Keratinocyte (primary cell): ENCODE data around the gene RILPL2.

Experiments
- CTCF ChIP-seq, 3 experiments: IDR thresholded peaks in 1 of 3; conservative IDR thresholded peaks in 1 of 3; optimal IDR thresholded peaks in 1 of 3; 2 replicates in 2 of 3; 3 replicates in 1 of 3; pipeline versions ENCODE3 to v1.5.1; 2011; ENCODE audit warnings: low read length in 3 of 3, mild to moderate bottlenecking in 3 of 3, moderate library complexity in 2 of 3, control low read depth in 1 of 3, inconsistent platforms in 1 of 3; ENCODE audit not compliant: insufficient read depth in 2 of 3; ENCODE audit errors: extremely low read depth in 1 of 3
- EZH2 ChIP-seq: IDR thresholded peaks from one replicate; pipeline ENCODE4 v1.6.1; 2012; ENCODE audit warnings: inconsistent platforms, mild to moderate bottlenecking, low read length, moderate library complexity

DNA sequence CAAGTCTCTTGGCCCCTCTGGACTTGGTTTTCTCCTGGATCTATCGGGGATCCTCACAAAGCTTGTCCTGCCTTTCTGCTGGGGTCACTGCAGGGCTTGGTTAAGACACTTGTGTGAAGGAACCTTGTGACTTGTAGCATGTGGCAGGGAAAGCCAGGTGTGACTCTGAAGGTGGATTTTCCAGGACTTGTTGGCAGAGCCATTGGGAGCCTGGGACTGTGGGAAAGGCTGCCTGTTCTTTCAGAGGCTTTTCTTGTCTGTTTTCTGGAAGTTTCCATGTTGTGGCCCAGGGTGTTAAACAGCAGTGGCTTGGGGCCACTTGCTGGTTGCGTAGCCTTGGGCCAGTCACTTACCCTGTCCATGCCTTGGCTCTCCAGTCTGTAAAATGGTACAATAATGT, 39.9 kb downstream of the RILPL2 start:
- no peak for TF ChIP-seq CTCF (optimal IDR thresholded peaks at IDR 0.05 in 1 of 3, IDR thresholded peaks at IDR 0.05 in 1 of 3, conservative IDR thresholded peaks at IDR 0.05 in 1 of 3; ENCODE audit: extremely low read depth in 1 of 3, insufficient read depth in 2 of 3, low read length in 3 of 3)
- TF ChIP-seq EZH2, result no peak
